IMR-90 (cell line): ENCODE results near the gene DVL3. TPM values are rescaled to one million over a fixed set of nuclear protein-coding genes. Genes with fewer than 3 reads are reported as not detected.
"Not testable (repeated sequence)": the region's sequence is repeated elsewhere in the genome, so short reads cannot be mapped to it uniquely, and the experiment has no call there.

ENCODE experiments used
- ATAC-seq: fragments of 200-7000 bp; cut with Tn5 transposase; 2 replicates; pipeline ENCODE4 v1.9.1; 2020; ENCODE audit warnings: low read depth, mild to moderate bottlenecking, moderate library complexity
- BruUV-seq: library from RNA; stranded (reverse); fragments of 400-500 nt; replicated peaks from 2 replicates; lab custom pipeline; 2021; lab: Mats Ljungman, UMichigan
- CTCF ChIA-PET: fragments of 300-600 bp; formaldehyde crosslinking; extraction: SDS; loops from one replicate; lab custom pipeline; 2021; ENCODE audit warnings: antibody characterized with exemption; lab: Yijun Ruan, JAX
- POLR2A ChIA-PET: fragments of 300-600 bp; sonication (Branson Sonifier 250); formaldehyde crosslinking; loops from one replicate; lab custom pipeline; 2022; ENCODE audit warnings: antibody characterized with exemption; ENCODE audit not compliant: unreplicated experiment; lab: Charles Lee
- DNase-seq: peaks from one replicate; pipeline ENCODE4 v3.0.0; 2013
- H2AFZ ChIP-seq: replicated peaks from 2 replicates; pipeline ENCODE3; 2013; ENCODE audit warnings: low read length, mild to moderate bottlenecking; ENCODE audit not compliant: poor library complexity
- H2AK5ac ChIP-seq: 2 replicates; pipeline ENCODE4 v1.6.1; 2013; ENCODE audit warnings: low read depth, low read length, inconsistent platforms
- H2AK9ac ChIP-seq: replicated peaks from 2 replicates; pipeline ENCODE3; 2013; ENCODE audit warnings: mild to moderate bottlenecking, low read depth, low read length, moderate library complexity; ENCODE audit not compliant: poor library complexity
- H2BK120ac ChIP-seq: 2 replicates; pipeline ENCODE4 v1.6.1; 2013; ENCODE audit warnings: low read depth, low read length, inconsistent platforms
- H2BK15ac ChIP-seq: 3 replicates; pipeline ENCODE4 v1.6.1; 2013; ENCODE audit warnings: low read depth, low read length, inconsistent platforms
- H2BK20ac ChIP-seq: 2 replicates; pipeline ENCODE4 v1.6.1; 2013; ENCODE audit warnings: low read depth, mild to moderate bottlenecking, inconsistent platforms, low read length, moderate library complexity
- H2BK5ac ChIP-seq: 2 replicates; pipeline ENCODE4 v1.6.1; 2013; ENCODE audit warnings: mild to moderate bottlenecking, low read depth, low read length, inconsistent platforms; ENCODE audit not compliant: poor library complexity, severe bottlenecking
- H3K14ac ChIP-seq: replicated peaks from 2 replicates; pipeline ENCODE4 v1.6.1; 2013; ENCODE audit warnings: low read depth, low read length, inconsistent platforms
- H3K18ac ChIP-seq: 2 replicates; pipeline ENCODE4 v1.6.1; 2013; ENCODE audit warnings: low read depth, low read length, control low read depth
- H3K23ac ChIP-seq: 2 replicates; pipeline ENCODE4 v1.6.1; 2013; ENCODE audit warnings: low read depth, low read length, inconsistent platforms
- H3K27ac ChIP-seq: 2 replicates; pipeline ENCODE4 v1.5.1; 2013; ENCODE audit warnings: mild to moderate bottlenecking, control low read depth, low read length; ENCODE audit not compliant: insufficient read depth
- H3K27me3 ChIP-seq: 2 replicates; pipeline ENCODE4 v1.6.1; 2013; ENCODE audit warnings: low read length; ENCODE audit not compliant: control insufficient read depth, insufficient read depth
- H3K36me3 ChIP-seq: 2 replicates; pipeline ENCODE4 v1.6.1; 2013; ENCODE audit warnings: low read length, mixed read lengths; ENCODE audit not compliant: control insufficient read depth, insufficient read depth
- H3K4ac ChIP-seq: 2 replicates; pipeline ENCODE4 v1.6.1; 2013; ENCODE audit warnings: low read depth, low read length, inconsistent platforms
- H3K4me1 ChIP-seq: 2 replicates; pipeline ENCODE4 v1.6.1; 2013; ENCODE audit warnings: low read length, mixed read lengths; ENCODE audit not compliant: control insufficient read depth, insufficient read depth
- H3K4me2 ChIP-seq: 2 replicates; pipeline ENCODE4 v1.6.1; 2013; ENCODE audit warnings: low read depth, mild to moderate bottlenecking, control low read depth, low read length, moderate library complexity
- H3K4me3 ChIP-seq: 2 replicates; pipeline ENCODE4 v1.5.1; 2013; ENCODE audit warnings: low read depth, mild to moderate bottlenecking, control low read depth, low read length, moderate library complexity; ENCODE audit not compliant: insufficient read depth
- H3K56ac ChIP-seq: 2 replicates; pipeline ENCODE4 v1.6.1; 2013; ENCODE audit warnings: low read length, inconsistent platforms; ENCODE audit not compliant: insufficient read depth; ENCODE audit errors: extremely low read depth
- H3K79me1 ChIP-seq, 2 experiments: 2 replicates each; pipeline ENCODE4 v1.6.1; 2013; ENCODE audit warnings: low read length in 2 of 2, inconsistent platforms in 1 of 2, low read depth in 1 of 2
- H3K9ac ChIP-seq: 2 replicates; pipeline ENCODE4 v1.6.1; 2013; ENCODE audit warnings: low read depth, low read length, control low read depth
- H3K9me1 ChIP-seq: 2 replicates; pipeline ENCODE4 v1.6.1; 2013; ENCODE audit warnings: low read length, inconsistent platforms; ENCODE audit not compliant: insufficient read depth
- H3K9me3 ChIP-seq: 2 replicates; pipeline ENCODE4 v1.6.1; 2013; ENCODE audit warnings: low read length; ENCODE audit not compliant: control insufficient read depth, insufficient read depth
- H4K20me1 ChIP-seq: 2 replicates; pipeline ENCODE4 v1.6.1; 2013; ENCODE audit warnings: low read length, inconsistent platforms; ENCODE audit not compliant: insufficient read depth
- H4K5ac ChIP-seq: 2 replicates; pipeline ENCODE4 v1.6.1; 2013; ENCODE audit warnings: mild to moderate bottlenecking, low read depth, low read length, control low read depth
- H4K8ac ChIP-seq, 2 experiments: 2 replicates each; pipeline ENCODE4 v1.6.1; 2013; ENCODE audit warnings: low read depth in 2 of 2, low read length in 2 of 2, control low read depth in 1 of 2, inconsistent platforms in 1 of 2
- H4K91ac ChIP-seq: 2 replicates; pipeline ENCODE4 v1.6.1; 2013; ENCODE audit warnings: low read depth, low read length, inconsistent platforms; ENCODE audit not compliant: insufficient read depth
- WGBS, 2 experiments: methylation state at CpG; one replicate each; pipeline versions ENCODE4 v1.1.5 to v1.1.7; 2013; ENCODE audit warnings: missing lambda C conversion rate in 2 of 2; ENCODE audit not compliant: insufficient read length in 1 of 2; ENCODE audit errors: extremely low coverage in 2 of 2; 5-methylcytosine and 5-hydroxymethylcytosine counted together
- dilution Hi-C: fragments of 300-500 bp; cut with HindIII; formaldehyde crosslinking; loops from one replicate; pipeline ENCODE4 v1.14.3; 2018; ENCODE audit warnings: low sequenced_read_pairs; ENCODE audit not compliant: unreplicated experiment
- in situ Hi-C: fragments of 300-500 bp; cut with MboI; formaldehyde crosslinking; loops from 3 replicates; pipeline ENCODE4 v1.14.3; 2019; ENCODE audit warnings: low sequenced_read_pairs, inconsistent platforms, mixed read lengths
- intact Hi-C: fragments of 100-400 bp; cut with micrococcal nuclease; formaldehyde crosslinking; loops from 2 replicates; pipeline ENCODE4 v1.10.0; 2022
- polyA plus RNA-seq, 3 experiments: library from polyadenylated mRNA; depleted of rRNA; stranded (reverse); fragments of >200 nt; gene quantifications; 2 replicates each; pipeline ENCODE4 v1.2.3, GENCODE V29; 2012; ENCODE audit warnings: low replicate concordance in 1 of 3
- total RNA-seq: library from RNA; depleted of rRNA; stranded (reverse); fragments of >200 nt; gene quantifications from 2 replicates; pipeline ENCODE4 v1.2.3, GENCODE V29; 2012

Gene DVL3
- total and polyA plus RNA-seq, 2 of the 4 experiments (the other 2 are of a cell fraction): 23.3 to 40.4 TPM

- H3K4me3 ChIP-seq, H3K27ac ChIP-seq, H3K36me3 ChIP-seq, H2BK5ac ChIP-seq, H3K9me3 ChIP-seq, intact Hi-C loops, H3K23ac ChIP-seq, H3K4me2 ChIP-seq, H4K20me1 ChIP-seq, H3K9me1 ChIP-seq, DNase-seq, H3K27me3 ChIP-seq, BruUV-seq, H2AK5ac ChIP-seq, POLR2A ChIA-PET, CTCF ChIA-PET, H2AFZ ChIP-seq, H2BK20ac ChIP-seq, H4K91ac ChIP-seq, H3K9ac ChIP-seq, H4K5ac ChIP-seq, in situ Hi-C loops, H3K56ac ChIP-seq, dilution Hi-C loops, H4K8ac ChIP-seq, H3K14ac ChIP-seq, H2BK120ac ChIP-seq, H3K4ac ChIP-seq, H3K18ac ChIP-seq, H3K4me1 ChIP-seq, H3K79me1 ChIP-seq, H2BK15ac ChIP-seq, H2AK9ac ChIP-seq, ATAC-seq: not testable (repeated sequence)
- WGBS, 2 experiments: no CpG with 5 or more reads among the region's 8 CpGs
Observed at GRCh38 chr3:184121031-184121430, 34.1 kb upstream of the DVL3 start.
